ENCODE measurements around the gene KAZN.

Gene KAZN

DNA sequence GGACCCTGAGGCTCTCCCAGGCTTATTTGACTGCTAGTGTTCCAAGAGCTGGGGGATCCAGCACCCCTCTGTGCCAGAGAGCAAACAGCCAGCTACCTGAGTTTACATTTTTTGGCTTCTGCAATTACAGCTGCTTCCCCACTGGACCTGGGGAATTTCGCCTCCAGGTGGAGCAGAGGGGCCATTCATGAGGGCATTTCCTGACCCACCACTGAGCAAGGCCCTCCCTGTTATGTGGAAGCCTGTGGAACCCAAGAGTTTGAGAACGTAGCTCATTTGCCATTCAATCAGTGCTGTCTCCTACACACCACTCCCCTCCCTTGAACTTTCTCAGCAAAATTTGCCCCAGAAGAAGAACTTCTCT is 512.4 kb downstream of the KAZN start:
- H3K4me3 ChIP-seq (ENCODE audit: low read length): no peak overlapping the region
- DNase-seq (ENCODE audit: low read depth): no peak
- TF ChIP-seq, protein P1, sequence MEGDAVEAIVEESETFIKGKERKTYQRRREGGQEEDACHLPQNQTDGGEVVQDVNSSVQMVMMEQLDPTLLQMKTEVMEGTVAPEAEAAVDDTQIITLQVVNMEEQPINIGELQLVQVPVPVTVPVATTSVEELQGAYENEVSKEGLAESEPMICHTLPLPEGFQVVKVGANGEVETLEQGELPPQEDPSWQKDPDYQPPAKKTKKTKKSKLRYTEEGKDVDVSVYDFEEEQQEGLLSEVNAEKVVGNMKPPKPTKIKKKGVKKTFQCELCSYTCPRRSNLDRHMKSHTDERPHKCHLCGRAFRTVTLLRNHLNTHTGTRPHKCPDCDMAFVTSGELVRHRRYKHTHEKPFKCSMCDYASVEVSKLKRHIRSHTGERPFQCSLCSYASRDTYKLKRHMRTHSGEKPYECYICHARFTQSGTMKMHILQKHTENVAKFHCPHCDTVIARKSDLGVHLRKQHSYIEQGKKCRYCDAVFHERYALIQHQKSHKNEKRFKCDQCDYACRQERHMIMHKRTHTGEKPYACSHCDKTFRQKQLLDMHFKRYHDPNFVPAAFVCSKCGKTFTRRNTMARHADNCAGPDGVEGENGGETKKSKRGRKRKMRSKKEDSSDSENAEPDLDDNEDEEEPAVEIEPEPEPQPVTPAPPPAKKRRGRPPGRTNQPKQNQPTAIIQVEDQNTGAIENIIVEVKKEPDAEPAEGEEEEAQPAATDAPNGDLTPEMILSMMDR (conservative IDR thresholded peaks at IDR 0.05; ENCODE audit: low read length): no peak

DNA sequence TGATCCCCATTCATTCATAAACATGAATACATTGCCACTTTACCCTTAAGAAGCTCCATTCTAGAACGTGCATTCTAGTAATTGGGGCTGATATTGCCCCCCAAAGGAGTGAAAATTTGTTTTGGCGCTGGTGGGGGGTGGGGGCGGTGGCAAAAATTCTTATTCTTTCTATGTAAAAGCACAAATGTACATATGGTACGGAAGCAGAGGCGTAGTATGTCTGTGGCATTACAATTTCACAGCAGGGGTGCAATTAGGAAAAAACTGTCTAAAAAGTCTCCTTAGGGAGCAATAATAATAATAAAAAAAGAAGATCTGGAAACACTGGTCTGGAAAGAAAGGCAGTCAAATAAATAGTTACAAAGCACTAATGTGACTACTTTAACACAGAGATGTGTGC is 514.7 kb downstream of the KAZN start:
- no peak overlapping the region for H3K4me3 ChIP-seq (ENCODE audit: low read length)
- TF ChIP-seq, protein P1 (conservative IDR thresholded peaks at IDR 0.05; ENCODE audit: low read length): no peak
- no peak for DNase-seq (ENCODE audit: low read depth)

DNA sequence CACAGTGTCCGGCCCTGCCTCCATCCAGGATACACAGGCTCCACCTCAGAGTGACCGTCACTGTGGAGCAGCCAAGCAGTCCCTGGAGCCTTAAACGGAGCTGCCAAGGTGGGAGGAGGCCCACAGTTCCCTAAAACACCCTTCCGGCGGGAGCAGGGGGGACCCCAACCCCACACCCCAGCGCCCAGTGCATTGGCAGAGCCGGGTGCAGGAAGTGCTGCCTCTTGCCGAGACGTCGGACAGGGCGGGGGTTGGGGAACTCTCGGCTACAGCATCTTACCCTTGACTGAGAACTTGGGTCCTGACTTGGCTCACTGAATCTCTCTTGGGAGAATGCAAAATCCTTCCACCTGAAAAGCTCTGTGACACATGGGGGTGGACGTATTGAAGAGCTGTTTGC is 516.4 kb downstream of the KAZN start:
- TF ChIP-seq, protein P1 (conservative IDR thresholded peaks at IDR 0.05; ENCODE audit: low read length): no peak
- DNase-seq (ENCODE audit: low read depth): no peak
- no peak overlapping the region for H3K4me3 ChIP-seq (ENCODE audit: low read length)

DNA sequence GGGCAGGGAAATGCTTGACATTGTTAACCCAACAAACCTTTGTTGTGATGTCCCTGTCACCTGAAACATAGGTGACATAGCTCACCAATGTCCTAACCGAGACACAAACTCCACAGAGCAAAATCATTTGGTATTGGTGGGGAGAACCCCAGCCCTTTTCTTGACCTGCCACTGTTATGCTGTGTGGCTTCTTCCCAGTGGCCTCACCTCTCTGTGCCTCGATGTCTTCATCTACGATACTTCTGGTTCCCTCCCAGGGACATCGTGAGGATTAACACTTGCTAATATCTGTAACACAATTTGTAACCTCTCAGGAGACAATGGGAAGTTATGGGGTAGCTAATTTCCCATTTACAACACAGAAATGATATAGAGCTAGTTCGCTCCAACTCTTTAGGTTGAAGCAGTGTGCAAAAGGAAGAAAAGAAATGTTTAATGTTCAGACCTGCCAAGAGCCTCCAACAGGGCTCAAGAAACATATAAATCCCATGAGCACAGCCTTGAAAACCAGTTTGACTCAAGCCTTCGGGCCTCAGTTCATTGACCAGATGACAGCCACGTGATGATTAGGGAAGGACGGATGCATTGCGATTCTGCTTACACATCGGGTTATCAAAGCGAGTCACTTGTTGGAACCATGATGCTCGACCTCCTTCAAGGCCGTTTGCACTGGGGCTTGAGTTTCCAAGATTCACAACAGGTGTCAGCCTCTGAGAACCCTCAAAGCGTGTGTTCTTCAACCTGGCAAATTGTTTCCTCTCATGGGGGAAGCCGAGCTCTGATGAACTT is 517.3 kb downstream of the KAZN start:
- H3K4me3 ChIP-seq (ENCODE audit: low read length): no peak overlapping the region
- TF ChIP-seq, protein P1 (conservative IDR thresholded peaks at IDR 0.05; ENCODE audit: low read length): no peak
- DNase-seq (ENCODE audit: low read depth): no peak

DNA sequence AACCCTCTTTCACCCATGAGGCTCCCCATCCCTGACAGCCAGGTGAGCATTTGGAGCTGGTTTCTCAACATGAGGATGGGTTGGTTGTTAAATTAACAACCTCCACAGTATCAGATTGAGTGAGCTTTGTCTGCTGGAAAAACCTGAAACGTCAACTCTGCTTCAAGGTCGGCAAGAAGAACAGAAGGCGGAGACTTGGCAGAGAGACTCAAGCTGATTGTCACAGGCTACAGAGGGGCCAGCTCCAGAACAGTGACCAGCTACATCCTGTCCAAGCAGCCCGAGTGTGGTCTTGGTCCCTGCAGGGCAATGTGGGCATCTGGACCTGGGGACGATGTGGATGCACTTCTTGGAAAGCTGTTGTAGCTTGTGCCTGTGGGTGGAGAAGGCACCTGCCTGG is 518.5 kb downstream of the KAZN start:
- TF ChIP-seq, protein P1 (conservative IDR thresholded peaks at IDR 0.05; ENCODE audit: low read length): no peak
- no peak overlapping the region for H3K4me3 ChIP-seq (ENCODE audit: low read length)
- DNase-seq (ENCODE audit: low read depth): no peak

DNA sequence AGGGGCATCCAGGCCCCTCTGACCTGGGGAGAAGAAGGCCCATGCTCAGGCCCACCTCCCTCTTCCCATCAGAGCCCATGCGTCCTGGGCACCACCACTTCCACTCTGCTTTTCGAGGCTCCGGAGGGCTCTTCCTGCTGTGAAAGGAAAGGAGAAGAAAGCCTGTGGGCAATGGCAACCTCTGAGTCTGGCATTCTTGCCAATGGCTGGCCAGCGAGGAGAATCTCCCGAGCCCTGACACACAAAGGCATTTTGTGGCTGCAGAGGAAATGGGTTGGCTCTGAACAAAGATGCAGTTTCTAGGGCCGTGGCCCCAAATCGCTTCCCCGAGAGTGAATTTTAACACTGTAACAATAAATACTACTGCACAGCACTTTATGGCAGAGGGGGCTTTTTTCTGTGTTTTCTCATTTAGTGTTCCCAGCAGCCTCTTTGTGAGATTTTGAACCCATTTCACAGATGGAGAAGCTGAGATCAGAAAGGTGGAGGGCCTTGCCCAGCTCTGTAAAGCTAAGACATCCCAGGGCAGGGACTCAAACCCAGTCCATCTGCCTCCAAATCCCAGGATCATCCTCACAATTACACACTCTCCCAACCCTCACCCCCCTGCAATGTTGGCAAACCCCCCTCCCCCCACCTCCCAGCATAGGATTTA is 519.3 kb downstream of the KAZN start:
- TF ChIP-seq, protein P1 (conservative IDR thresholded peaks at IDR 0.05; ENCODE audit: low read length): no peak
- DNase-seq (ENCODE audit: low read depth): no peak
- no peak overlapping the region for H3K4me3 ChIP-seq (ENCODE audit: low read length)

DNA sequence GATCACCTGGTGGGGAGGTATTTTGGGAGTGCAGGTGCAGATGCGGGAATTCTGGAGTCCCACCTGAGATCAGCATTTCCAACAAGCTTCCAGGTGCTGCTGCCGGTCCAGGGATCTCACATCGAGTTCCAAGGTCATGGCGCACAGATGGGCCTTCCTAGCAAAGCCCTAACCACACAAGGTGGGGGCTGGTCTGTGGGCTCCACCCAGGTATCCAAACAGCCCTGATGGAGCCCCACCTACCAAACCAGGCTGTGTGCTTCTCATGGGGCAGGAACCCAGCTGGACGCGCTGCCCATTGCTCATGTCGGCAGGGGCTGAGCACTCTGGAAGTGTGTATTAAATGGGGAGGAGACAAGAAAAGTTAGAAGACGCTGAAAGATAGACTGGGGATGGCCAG is 520.1 kb downstream of the KAZN start:
- H3K4me3 ChIP-seq (ENCODE audit: low read length): no peak overlapping the region
- no peak for DNase-seq (ENCODE audit: low read depth)
- TF ChIP-seq, protein P1 (conservative IDR thresholded peaks at IDR 0.05; ENCODE audit: low read length): no peak
